Measurements from ENCODE around the gene TMEM182. TPM values are rescaled to one million over a fixed set of nuclear protein-coding genes. Genes with fewer than 3 reads are reported as not detected.

The TMEM182 gene
- total RNA-seq, 1 experiment from 2014 or later = 3.2 TPM

DNA sequence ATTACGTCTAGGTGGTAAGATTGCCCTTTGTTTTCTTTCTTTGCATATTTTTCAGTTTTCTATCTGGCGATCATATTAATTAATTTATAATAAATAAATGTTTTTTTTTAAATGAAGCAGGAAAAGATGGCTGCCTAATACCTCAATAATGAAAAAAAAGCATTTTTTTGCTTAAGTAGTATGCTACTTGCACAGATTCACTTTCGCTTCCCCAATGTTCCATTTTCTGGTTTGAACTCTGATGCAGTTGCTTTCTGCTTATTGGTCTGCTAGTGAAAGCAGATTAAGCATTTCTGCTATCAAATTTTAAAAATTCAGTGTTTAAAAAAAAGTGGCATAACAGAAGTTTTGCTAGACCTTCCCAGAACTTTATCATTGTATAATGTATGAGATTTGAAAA, 11.9 kb upstream of the TMEM182 start:
- POLR2A ChIA-PET (ENCODE audit: low non-redundant PET) = no interaction called here
- Histone ChIP-seq H3K36me3 (ENCODE audit: insufficient read depth, low read length, poor library complexity, severe bottlenecking) (no peaks in the 10 kb centered on the region), H3K9me3 (ENCODE audit: low read depth, low read length, poor library complexity, severe bottlenecking) (no peaks in the 10 kb centered on the region), H3K27ac (ENCODE audit: low read depth, low read length, poor library complexity, severe bottlenecking) (no peak overlapping the region), H3K4me3 (ENCODE audit: low read depth, low read length, poor library complexity, severe bottlenecking) (no peak overlapping the region), H3K4me1 (ENCODE audit: insufficient read depth, low read length, poor library complexity, severe bottlenecking) (no peaks in the 10 kb centered on the region), H3K27me3 (replicated peaks; ENCODE audit: insufficient read depth, low read depth, low read length, poor library complexity) (no peaks in the 10 kb centered on the region)
- no peak for DNase-seq (ENCODE audit: low spot score)
- TF ChIP-seq, protein P1, sequence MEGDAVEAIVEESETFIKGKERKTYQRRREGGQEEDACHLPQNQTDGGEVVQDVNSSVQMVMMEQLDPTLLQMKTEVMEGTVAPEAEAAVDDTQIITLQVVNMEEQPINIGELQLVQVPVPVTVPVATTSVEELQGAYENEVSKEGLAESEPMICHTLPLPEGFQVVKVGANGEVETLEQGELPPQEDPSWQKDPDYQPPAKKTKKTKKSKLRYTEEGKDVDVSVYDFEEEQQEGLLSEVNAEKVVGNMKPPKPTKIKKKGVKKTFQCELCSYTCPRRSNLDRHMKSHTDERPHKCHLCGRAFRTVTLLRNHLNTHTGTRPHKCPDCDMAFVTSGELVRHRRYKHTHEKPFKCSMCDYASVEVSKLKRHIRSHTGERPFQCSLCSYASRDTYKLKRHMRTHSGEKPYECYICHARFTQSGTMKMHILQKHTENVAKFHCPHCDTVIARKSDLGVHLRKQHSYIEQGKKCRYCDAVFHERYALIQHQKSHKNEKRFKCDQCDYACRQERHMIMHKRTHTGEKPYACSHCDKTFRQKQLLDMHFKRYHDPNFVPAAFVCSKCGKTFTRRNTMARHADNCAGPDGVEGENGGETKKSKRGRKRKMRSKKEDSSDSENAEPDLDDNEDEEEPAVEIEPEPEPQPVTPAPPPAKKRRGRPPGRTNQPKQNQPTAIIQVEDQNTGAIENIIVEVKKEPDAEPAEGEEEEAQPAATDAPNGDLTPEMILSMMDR (conservative IDR thresholded peaks at IDR 0.05; ENCODE audit: low read depth, low read length) = no peak
- no peak for TF ChIP-seq EZH2 (IDR thresholded peaks at IDR 0.05; ENCODE audit: borderline replicate concordance, low read depth, low read length, poor library complexity, severe bottlenecking)
- intact Hi-C loops (cut with micrococcal nuclease; ENCODE audit: unreplicated experiment) = no loop called here
- BruUV-seq (replicated peaks) = no TSS peak
- CTCF ChIA-PET = no interaction called here

DNA sequence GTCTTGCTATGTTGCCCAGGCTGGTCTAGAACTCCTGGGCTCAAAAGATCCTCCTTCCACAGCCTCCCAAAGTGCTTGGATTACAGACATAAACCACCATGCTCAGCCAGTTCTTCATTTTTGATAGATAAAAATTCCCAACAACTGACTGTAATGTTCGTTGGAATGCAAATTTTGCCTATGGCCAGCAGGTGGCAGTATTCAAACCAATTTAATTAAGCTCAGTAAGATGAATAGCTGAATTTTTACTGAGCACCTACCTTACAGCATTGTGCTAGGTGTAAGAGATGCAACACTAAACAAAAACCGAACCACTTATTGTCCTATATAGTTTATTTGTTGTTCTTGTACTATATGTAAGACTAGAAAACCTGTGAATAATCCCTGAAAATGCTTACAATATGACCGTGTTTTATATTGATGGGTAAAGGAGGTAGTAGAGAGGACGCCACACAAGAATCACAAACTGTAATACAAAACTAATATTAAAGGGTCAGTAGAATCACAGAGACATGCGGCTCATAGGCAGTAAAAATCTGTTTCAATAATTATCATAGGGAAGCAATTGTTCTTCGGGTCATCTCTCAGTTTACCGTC, 8.2 kb upstream of the TMEM182 start:
- no peaks in the 10 kb centered on the region for H3K36me3 ChIP-seq (ENCODE audit: insufficient read depth, low read length, poor library complexity, severe bottlenecking)
- peak; percentile 75 for DNase-seq (ENCODE audit: low spot score)
- no peak overlapping the region for H3K4me3 ChIP-seq (ENCODE audit: low read depth, low read length, poor library complexity, severe bottlenecking)
- H3K27me3 ChIP-seq (replicated peaks; ENCODE audit: insufficient read depth, low read depth, low read length, poor library complexity) = no peaks in the 10 kb centered on the region
- no peaks in the 10 kb centered on the region for H3K9me3 ChIP-seq (ENCODE audit: low read depth, low read length, poor library complexity, severe bottlenecking)
- ChIA-PET POLR2A (ENCODE audit: low non-redundant PET) (no interaction called here), CTCF (interaction anchor here (1.0 to 1.3 kb wide), 4 partner anchors 8 to 52 kb away, joined by 3 to 18 read pairs (median 8); partner anchors contain the start of gene TMEM182)
- H3K4me1 ChIP-seq (ENCODE audit: insufficient read depth, low read length, poor library complexity, severe bottlenecking) = no peaks in the 10 kb centered on the region
- no TSS peak for BruUV-seq (replicated peaks)
- H3K27ac ChIP-seq (ENCODE audit: low read depth, low read length, poor library complexity, severe bottlenecking) = no peak overlapping the region
- TF ChIP-seq, protein P1 (conservative IDR thresholded peaks at IDR 0.05; ENCODE audit: low read depth, low read length) = peak; percentile 79
- TF ChIP-seq EZH2 (IDR thresholded peaks at IDR 0.05; ENCODE audit: borderline replicate concordance, low read depth, low read length, poor library complexity, severe bottlenecking) = no peak
- intact Hi-C loops (cut with micrococcal nuclease; ENCODE audit: unreplicated experiment) = loop anchor here (1.0 kb wide), 1 partner anchor 53 kb away; no protein-coding TSS in a partner anchor

GRCh38 chr2:102754456-102755145, 7.2 kb upstream of the TMEM182 start:
- intact Hi-C loops (cut with micrococcal nuclease; ENCODE audit: unreplicated experiment) = no loop called here
- TF ChIP-seq EZH2 (IDR thresholded peaks at IDR 0.05; ENCODE audit: borderline replicate concordance, low read depth, low read length, poor library complexity, severe bottlenecking) = no peak
- TF ChIP-seq, protein P1 (conservative IDR thresholded peaks at IDR 0.05; ENCODE audit: low read depth, low read length) = no peak
- Histone ChIP-seq H3K9me3 (ENCODE audit: low read depth, low read length, poor library complexity, severe bottlenecking) (no peaks in the 10 kb centered on the region), H3K4me3 (ENCODE audit: low read depth, low read length, poor library complexity, severe bottlenecking) (no peak overlapping the region), H3K4me1 (ENCODE audit: insufficient read depth, low read length, poor library complexity, severe bottlenecking) (no peaks in the 10 kb centered on the region), H3K27me3 (replicated peaks; ENCODE audit: insufficient read depth, low read depth, low read length, poor library complexity) (no peaks in the 10 kb centered on the region), H3K36me3 (ENCODE audit: insufficient read depth, low read length, poor library complexity, severe bottlenecking) (no peaks in the 10 kb centered on the region), H3K27ac (ENCODE audit: low read depth, low read length, poor library complexity, severe bottlenecking) (no peak overlapping the region)
- DNase-seq (ENCODE audit: low spot score) = no peak
- BruUV-seq (replicated peaks) = no TSS peak
- CTCF ChIA-PET = no interaction called here
- POLR2A ChIA-PET (ENCODE audit: low non-redundant PET) = no interaction called here

Measured in A673 (cell line).